Skin of body (tissue), 2 donors: ENCODE results near the gene WDFY2. TPM values are rescaled to one million over a fixed set of nuclear protein-coding genes. Genes with fewer than 3 reads are reported as not detected.
A peak's percentile ranks its signal among the peaks of the same experiment; 100 is the strongest.

ENCODE experiments used
- DNase-seq: peaks from one replicate; lab custom pipeline; 2025; lab: John Stamatoyannopoulos, UW
- total RNA-seq: library from RNA; depleted of rRNA; stranded (reverse); fragments of >200 nt; gene quantifications from one replicate; pipeline ENCODE4 v1.2.3, GENCODE V29; 2014

Gene WDFY2
- total RNA-seq, 1 donor from 2014 or later, result 28.9 TPM

DNA sequence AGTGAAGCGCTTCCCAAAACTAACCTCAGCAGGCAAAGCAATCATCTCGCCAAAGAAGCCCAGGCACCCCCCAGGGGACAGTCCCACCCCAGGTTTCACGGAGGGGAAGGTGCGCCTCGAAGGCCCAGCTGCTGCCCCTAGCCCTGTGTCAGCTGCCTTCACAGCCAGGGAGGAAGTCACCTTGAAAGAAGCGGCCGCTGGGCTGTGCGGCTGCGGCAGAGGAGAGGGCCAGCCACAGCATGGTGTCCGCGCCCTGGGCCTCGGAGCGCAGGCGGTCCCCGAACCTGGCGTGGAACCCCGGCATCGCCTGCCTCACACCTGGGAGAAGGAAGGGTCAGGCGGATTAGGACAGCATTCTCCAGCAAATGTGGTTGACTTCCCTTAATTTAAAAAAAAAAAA lies 184.7 kb downstream of the WDFY2 start:
- DNase-seq, result no peak

GRCh38 chr13:51769455-51770127 lies 185.3 kb downstream of the WDFY2 start:
- DNase-seq, result no peak

DNA sequence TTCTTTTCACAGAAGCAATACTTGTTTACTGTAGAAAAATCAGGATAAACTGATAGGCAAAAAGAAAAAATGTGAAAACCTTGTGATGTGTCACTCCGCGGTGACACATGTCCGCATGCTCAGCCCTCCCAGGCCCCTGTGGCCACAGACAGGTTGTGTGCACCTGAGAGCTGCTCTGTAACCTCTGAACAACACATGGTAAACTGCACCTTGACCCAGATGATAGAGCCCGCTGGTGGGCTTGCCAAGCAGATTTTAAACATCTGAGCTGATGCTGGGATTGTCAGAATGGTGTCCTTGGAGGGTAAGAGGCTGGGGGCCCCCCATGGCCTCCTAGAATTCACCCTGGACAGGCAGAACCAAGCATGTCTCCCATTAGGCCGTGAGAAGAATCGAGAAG lies 185.9 kb downstream of the WDFY2 start:
- DNase-seq, result no peak

GRCh38 chr13:51770681-51771417 lies 186.6 kb downstream of the WDFY2 start:
- DNase-seq, result no peak

DNA sequence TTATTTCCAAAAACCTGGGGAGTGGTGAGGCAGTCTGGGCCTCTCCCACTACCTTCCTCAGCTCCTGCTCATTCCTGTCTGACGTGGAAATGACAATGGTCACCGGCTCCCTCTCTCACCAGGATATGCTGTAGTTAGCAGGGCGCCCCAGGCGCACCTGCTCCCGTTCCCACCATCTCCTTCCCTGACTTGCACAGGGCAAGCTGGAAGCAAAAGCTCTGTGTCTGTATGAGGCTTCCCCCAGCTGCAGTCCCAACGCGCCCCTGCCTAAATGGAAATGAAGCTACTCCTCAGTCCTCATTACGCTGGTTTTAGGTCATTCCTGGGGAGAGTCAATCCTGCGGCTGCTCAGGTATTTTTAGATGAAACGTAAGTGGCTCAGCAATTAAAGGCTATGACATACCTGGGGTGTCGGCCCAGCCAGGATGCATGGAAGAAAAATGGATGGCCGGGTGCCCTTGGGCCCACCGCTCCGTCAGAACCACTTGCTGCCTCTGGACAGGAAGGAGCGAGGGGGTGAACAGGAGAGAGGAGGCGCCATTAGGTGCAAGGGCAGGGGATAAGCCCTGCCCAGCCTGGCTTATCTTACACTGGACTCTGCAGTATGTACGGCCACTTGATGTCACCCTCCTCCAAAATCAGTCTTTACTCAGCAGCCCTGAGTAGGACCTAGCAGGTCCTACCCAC lies 187.3 kb downstream of the WDFY2 start:
- no peak for DNase-seq

DNA sequence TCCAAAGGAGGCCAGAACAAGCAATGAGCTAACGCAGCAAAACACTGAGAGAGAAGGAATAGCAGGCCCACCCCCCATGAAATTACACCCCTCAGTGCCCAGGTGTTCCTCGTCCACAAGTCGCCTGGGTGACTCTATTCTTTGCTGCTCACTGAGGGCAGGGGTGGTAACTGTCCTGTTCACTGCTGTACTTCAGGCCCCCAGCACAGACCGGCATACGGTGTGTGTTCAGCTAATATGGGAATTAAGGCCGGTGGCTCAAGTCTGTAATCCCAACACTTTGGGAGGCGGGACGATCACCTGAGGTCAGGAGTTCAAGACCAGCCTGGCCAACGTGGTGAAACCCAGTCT lies 187.8 kb downstream of the WDFY2 start:
- DNase-seq, result no peak

GRCh38 chr13:51772781-51773180 lies 188.5 kb downstream of the WDFY2 start:
- no peak for DNase-seq

GRCh38 chr13:51773515-51773914 lies 189.3 kb downstream of the WDFY2 start:
- DNase-seq, result no peak

- no peak for DNase-seq
These were observed 191.9 kb downstream of the WDFY2 start for GRCh38 chr13:51776179-51776578.

GRCh38 chr13:51777921-51778320 lies 193.7 kb downstream of the WDFY2 start:
- no peak for DNase-seq

DNA sequence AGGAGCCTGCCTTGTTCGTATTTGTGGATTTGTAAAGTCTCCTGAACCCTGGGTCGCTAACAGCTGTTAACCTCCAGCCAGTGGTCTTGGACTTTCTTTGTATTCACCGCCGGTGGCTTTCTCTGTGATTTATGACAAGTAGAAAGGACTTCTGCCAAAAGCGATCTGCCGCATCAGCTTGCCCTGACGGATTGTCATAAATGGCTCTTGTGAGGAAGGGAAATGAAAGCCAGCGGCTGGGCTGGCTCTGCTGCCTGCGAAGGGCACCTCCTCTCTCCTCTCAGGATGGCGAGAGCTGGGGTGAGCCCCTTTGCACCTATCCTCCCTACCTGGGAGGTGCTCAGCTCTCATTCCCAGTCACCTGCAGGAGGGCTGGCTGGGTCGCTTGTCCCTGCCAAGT lies 194.1 kb downstream of the WDFY2 start:
- no peak for DNase-seq

GRCh38 chr13:51780099-51780498 lies 195.8 kb downstream of the WDFY2 start:
- DNase-seq, result no peak

DNA sequence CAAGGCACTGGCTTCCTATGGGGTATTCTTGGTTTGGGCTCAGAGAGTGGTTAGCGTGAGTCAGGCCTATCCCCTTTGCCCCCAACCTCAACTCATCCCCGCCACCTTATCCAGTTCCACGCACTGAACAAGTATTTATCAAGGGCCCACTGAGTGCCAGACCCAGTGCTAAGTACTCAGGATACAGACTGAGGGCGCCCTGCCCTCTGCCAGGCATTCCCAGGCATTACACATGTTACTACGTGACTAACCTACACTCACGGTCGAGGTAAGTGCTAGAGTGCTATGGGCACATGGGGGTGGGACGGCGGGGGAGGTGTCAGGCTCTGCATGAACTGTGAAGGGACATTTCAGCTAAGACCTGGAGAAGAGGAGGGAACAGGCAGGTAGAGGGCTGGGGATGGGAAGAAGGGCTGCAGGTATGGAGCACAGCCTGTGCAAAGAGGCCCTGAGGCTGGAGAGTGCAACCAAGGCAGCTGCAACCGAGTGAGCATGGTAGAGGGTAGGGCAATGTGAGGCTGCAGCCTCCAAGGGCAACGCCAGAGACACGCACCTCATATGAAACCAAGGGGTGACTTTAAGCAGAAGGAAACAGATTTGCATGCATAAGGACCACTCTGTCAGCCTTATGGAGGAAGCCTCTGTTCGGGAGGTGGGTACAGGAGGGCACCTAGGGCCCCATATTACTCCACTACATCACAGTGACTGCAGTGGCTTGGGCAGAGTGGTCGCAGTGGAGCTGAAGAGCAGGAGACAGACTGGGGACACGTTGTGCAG lies 197.2 kb downstream of the WDFY2 start:
- no peak for DNase-seq

GRCh38 chr13:51782026-51782710 lies 197.9 kb downstream of the WDFY2 start:
- no peak for DNase-seq

DNA sequence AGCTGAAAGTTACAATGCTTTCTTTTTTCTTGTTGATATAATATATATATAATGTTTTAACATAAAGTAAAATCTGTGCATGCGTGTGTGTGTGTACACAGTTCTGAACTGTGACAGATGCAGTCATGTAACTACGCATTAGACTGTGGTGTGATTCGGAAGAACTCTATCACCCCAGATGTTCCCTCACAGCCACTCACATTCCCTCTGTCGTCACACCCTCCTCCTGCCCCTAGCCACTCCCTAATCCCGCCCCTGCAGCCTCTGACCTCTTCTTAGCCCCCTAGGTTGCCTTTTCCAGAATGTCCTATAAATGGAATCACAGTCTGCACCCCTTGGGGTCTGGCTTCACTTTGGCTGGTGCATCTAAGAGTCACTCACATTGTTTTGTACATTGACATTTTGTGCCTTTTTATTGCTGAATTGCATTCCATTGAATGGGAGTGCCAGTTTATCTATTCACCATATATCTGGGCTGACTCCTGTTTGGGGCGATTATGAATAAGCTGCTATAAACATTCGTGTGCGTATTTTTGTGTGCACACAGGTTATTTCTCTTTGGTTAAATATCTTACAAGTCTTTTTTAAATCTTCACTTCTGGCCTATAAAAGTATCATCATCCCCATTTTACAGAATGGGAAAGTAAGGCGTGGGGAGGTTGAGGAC lies 199.3 kb downstream of the WDFY2 start:
- no peak for DNase-seq

- DNase-seq, result no peak
These were observed 199.8 kb downstream of the WDFY2 start for GRCh38 chr13:51784097-51784496.

GRCh38 chr13:51785712-51786424 lies 201.6 kb downstream of the WDFY2 start:
- DNase-seq, result no peak

GRCh38 chr13:51786425-51787265 lies 202.4 kb downstream of the WDFY2 start:
- peak; percentile 15 for DNase-seq
